PC-9 (cell line): ENCODE measurements around the gene CSNK1E. TPM values are rescaled to one million over a fixed set of nuclear protein-coding genes. Genes with fewer than 3 reads are reported as not detected.
A peak's percentile ranks its signal among the peaks of the same experiment; 100 is the strongest.
"Not testable (repeated sequence)": the region's sequence is repeated elsewhere in the genome, so short reads cannot be mapped to it uniquely, and the experiment has no call there.

Experiments
- Bru-seq: library from RNA; stranded (reverse); fragments of 400-500 nt; gene quantifications from one replicate; lab custom pipeline; 2021; lab: Mats Ljungman, UMichigan
- BruChase-seq, 2 experiments: library from RNA; stranded (reverse); fragments of 400-500 nt; gene quantifications; one replicate each; lab custom pipeline; 2021; lab: Mats Ljungman, UMichigan
- BruUV-seq: library from RNA; stranded (reverse); fragments of 400-500 nt; replicated peaks from 2 replicates; lab custom pipeline; 2021; lab: Mats Ljungman, UMichigan
- CTCF ChIA-PET: fragments of 300-600 bp; sonication (Branson Sonifier 250); formaldehyde crosslinking; loops from one replicate; lab custom pipeline; 2022; ENCODE audit warnings: antibody characterized with exemption; lab: Charles Lee
- POLR2A ChIA-PET: fragments of 300-600 bp; sonication (Branson Sonifier 250); formaldehyde crosslinking; loops from one replicate; lab custom pipeline; 2022; ENCODE audit warnings: antibody characterized with exemption; ENCODE audit not compliant: unreplicated experiment; lab: Charles Lee
- DNase-seq, 2 experiments: peaks; one replicate each; pipeline versions ENCODE4 v3.0.0 to v3.0.0-alpha.2; 2015 to 2022; ENCODE audit warnings: mixed read lengths in 1 of 2
- H2AFZ ChIP-seq: fragments of 200-600 bp; sonication (generic); 2 replicates; pipeline ENCODE4 v1.8.1; 2017; ENCODE audit warnings: antibody characterized with exemption
- H3F3A ChIP-seq: fragments of 200-600 bp; sonication (generic); 2 replicates; pipeline ENCODE4 v1.8.1; 2017; ENCODE audit warnings: antibody characterized with exemption, mild to moderate bottlenecking, low read depth; ENCODE audit not compliant: insufficient read depth
- H3K27ac ChIP-seq: fragments of 200-600 bp; sonication (generic); 2 replicates; pipeline ENCODE4 v1.6.1; 2016; ENCODE audit warnings: mixed run types
- H3K27me3 ChIP-seq: fragments of 200-600 bp; sonication (generic); 2 replicates; pipeline ENCODE4 v1.6.1; 2016; ENCODE audit warnings: low read depth, mixed run types; ENCODE audit not compliant: insufficient read depth
- H3K36me3 ChIP-seq: fragments of 200-600 bp; sonication (generic); 2 replicates; pipeline ENCODE4 v1.6.1; 2016; ENCODE audit warnings: low read depth, mixed run types
- H3K4me1 ChIP-seq: fragments of 200-600 bp; sonication (generic); replicated peaks from 2 replicates; pipeline ENCODE4 v1.6.1; 2016; ENCODE audit warnings: mixed run types; ENCODE audit not compliant: insufficient read depth
- H3K4me2 ChIP-seq: fragments of 200-600 bp; sonication (generic); 2 replicates; pipeline ENCODE4 v1.6.1; 2017; ENCODE audit warnings: mixed run types
- H3K4me3 ChIP-seq: fragments of 200-600 bp; sonication (generic); 2 replicates; pipeline ENCODE4 v1.6.1; 2016; ENCODE audit warnings: mixed run types
- H3K79me2 ChIP-seq: fragments of 200-600 bp; sonication (generic); 2 replicates; pipeline ENCODE4 v1.6.1; 2017; ENCODE audit warnings: low read depth, mixed run types
- H3K9me2 ChIP-seq: fragments of 200-600 bp; sonication (generic); 2 replicates; pipeline ENCODE4 v1.8.1; 2017; ENCODE audit warnings: mild to moderate bottlenecking; ENCODE audit not compliant: insufficient read depth
- H3K9me3 ChIP-seq: fragments of 200-600 bp; sonication (generic); 2 replicates; pipeline ENCODE4 v1.8.1; 2016; ENCODE audit warnings: low read depth; ENCODE audit not compliant: insufficient read depth
- H4K20me1 ChIP-seq: fragments of 200-600 bp; sonication (generic); 2 replicates; pipeline ENCODE4 v1.8.1; 2017; ENCODE audit not compliant: insufficient read depth
- EZH2 ChIP-seq: fragments of 200-600 bp; sonication (generic); IDR thresholded peaks from 2 replicates; pipeline ENCODE4 v1.8.0; 2017; ENCODE audit warnings: antibody characterized with exemption, low read depth
- intact Hi-C: fragments of 100-400 bp; cut with micrococcal nuclease; formaldehyde crosslinking; loops from one replicate; pipeline ENCODE4 v1.10.0; 2022; ENCODE audit not compliant: unreplicated experiment
- long read RNA-seq: library from polyadenylated mRNA; stranded (forward); transcript quantifications from one replicate; pipeline ENCODE4 v2.0.0, GENCODE V29; 2022
- total RNA-seq: library from RNA; stranded (reverse); gene quantifications from 2 replicates; pipeline ENCODE4 v1.2.3, GENCODE V29; 2021
- TF ChIP-seq, protein P1 (sequence below): fragments of 200-600 bp; sonication (generic); conservative IDR thresholded peaks from 2 replicates; pipeline ENCODE4 v1.6.1; 2017; ENCODE audit warnings: mixed run types, antibody characterized with exemption, mild to moderate bottlenecking, moderate library complexity

The CSNK1E gene
- 331 and 348 TPM in 2 replicates for total RNA-seq
- Bru-seq, nascent RNA: percentile 97 among the genes with signal in this experiment
- percentile 99 among the genes with signal in this experiment for BruChase-seq, experiment 1, labeled RNA remaining after a 2-hour chase
- percentile 100 among the genes with signal in this experiment for BruChase-seq, experiment 2, labeled RNA remaining after a 6-hour chase
- long read RNA-seq, transcript CSNK1E-203 (11 exons, 2,791 nt): major isoform, 86 of 240 reads
- long read RNA-seq, transcript CSNK1E-205 (8 exons, 2,127 nt): minor isoform, 7 of 240 reads
- long read RNA-seq, transcript CSNK1E-206 (8 exons, 1,631 nt): minor isoform, 28 of 240 reads
- long read RNA-seq, partial matches to known transcripts: 26 of 240 reads
- long read RNA-seq, other reads (novel, unspliced or antisense): 86 of 240 reads

DNA sequence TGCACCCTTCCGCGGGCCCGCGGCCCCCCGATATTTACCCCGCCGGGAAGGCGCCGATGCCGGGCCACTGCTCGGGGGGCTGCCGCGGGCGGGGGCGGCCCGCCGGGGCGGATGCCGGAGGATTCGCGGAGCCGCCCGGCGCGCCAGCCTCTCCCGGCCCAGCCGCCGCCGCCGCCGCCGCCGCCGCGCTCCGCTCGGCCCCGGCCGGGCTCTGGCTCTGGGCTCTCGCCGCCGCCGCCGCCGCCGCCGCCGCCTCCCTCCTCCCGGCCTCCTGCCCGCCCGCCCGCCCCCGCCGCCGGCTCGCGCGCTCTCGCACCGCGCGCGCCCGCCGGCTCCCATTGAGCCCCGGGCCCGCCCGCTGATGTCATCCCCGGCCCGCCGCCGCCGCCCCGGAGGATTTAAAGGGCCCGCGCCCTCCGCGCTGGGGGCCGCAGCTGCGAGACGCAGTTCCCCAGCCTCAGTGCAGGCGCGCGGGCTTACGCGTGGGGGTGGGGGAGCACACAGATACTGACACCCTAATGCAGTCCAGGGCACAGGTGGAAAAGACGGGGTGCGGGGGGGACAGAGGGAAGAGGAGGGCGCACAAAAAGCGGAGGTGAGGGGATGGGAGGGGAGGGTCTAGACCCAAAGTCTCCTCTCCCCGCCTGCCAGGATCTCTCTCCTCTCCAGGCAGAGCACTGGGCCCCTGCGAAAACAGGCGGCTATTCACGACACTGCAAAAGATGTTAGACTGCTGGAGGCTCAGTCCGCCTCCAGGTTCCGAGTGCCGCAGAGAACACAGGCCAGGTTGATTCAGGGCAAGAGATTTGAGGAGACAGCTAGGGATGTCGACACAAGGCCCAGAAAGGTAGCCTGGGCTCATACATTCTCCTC is at the start of gene CSNK1E:
CSNK1E (minus strand) TSS at position 312 of the 873 bp plus-strand sequence. CDS start 3,276 bp downstream, outside the sequence.
- no peak for TF ChIP-seq EZH2
- TF ChIP-seq, protein P1, sequence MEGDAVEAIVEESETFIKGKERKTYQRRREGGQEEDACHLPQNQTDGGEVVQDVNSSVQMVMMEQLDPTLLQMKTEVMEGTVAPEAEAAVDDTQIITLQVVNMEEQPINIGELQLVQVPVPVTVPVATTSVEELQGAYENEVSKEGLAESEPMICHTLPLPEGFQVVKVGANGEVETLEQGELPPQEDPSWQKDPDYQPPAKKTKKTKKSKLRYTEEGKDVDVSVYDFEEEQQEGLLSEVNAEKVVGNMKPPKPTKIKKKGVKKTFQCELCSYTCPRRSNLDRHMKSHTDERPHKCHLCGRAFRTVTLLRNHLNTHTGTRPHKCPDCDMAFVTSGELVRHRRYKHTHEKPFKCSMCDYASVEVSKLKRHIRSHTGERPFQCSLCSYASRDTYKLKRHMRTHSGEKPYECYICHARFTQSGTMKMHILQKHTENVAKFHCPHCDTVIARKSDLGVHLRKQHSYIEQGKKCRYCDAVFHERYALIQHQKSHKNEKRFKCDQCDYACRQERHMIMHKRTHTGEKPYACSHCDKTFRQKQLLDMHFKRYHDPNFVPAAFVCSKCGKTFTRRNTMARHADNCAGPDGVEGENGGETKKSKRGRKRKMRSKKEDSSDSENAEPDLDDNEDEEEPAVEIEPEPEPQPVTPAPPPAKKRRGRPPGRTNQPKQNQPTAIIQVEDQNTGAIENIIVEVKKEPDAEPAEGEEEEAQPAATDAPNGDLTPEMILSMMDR: no peak
- peak within 1 kb of the TSS; percentile 90 for H3K27ac ChIP-seq
- H3K27me3 ChIP-seq: no peaks in the 10 kb centered on the region
- H3F3A ChIP-seq: peaks cover 52% of the 10 kb centered on the region
- H2AFZ ChIP-seq: peak within 1 kb of the TSS; percentile 81
- peaks cover 45% of the 10 kb centered on the region for H3K4me1 ChIP-seq
- intact Hi-C loops: loop anchor here (2.0 to 10.0 kb wide), 2 partner anchors 189 to 387 kb away; partner anchors contain the start of genes DDX17, GTPBP1 and JOSD1
- H3K9me2 ChIP-seq: no peaks in the 10 kb centered on the region
- DNase-seq: peak; percentile 45 to 81
- 0 out of 2 replicates have a peak, but pooled peaks cover 14% of the 10 kb centered on the region for H3K36me3 ChIP-seq
- no peaks in the 10 kb centered on the region for H3K9me3 ChIP-seq
- H4K20me1 ChIP-seq: peaks cover 39% of the 10 kb centered on the region
- peak within 1 kb of the TSS; percentile 85 for H3K4me3 ChIP-seq
- BruUV-seq: no TSS peak
- CTCF ChIA-PET: interaction anchor here (1.3 kb wide), 1 partner anchor 27 kb away, joined by 8 read pairs; no protein-coding TSS in a partner anchor
- peaks cover 47% of the 10 kb centered on the region for H3K79me2 ChIP-seq
- peak within 1 kb of the TSS; percentile 90 for H3K4me2 ChIP-seq
- POLR2A ChIA-PET: interaction anchor here (0.5 to 0.7 kb wide), 6 partner anchors 18 to 253 kb away, joined by 3 to 8 read pairs (median 4); partner anchors contain the start of gene DMC1

DNA sequence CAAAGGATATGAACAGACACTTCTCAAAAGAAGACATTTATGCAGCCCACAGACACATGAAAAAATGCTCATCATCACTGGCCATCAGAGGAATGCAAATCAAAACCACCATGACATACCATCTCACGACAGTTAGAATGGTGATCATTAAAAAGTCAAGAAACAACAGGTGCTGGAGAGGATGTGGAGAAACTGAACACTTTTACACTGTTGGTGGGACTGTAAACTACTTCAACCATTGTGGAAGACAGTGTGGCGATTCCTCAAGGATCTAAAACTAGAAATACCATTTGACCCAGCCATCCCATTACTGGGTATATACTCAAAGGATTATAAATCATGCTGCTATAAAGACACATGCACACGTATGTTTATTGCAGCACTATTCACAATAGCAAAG is 48.6 kb upstream of the CSNK1E start:
- H3K9me2 ChIP-seq, H3K4me2 ChIP-seq, H3K4me1 ChIP-seq, H4K20me1 ChIP-seq, POLR2A ChIA-PET, H3F3A ChIP-seq, DNase-seq, intact Hi-C loops, BruUV-seq, H3K79me2 ChIP-seq, H3K27ac ChIP-seq, H3K4me3 ChIP-seq, H3K27me3 ChIP-seq, H3K9me3 ChIP-seq, H2AFZ ChIP-seq, H3K36me3 ChIP-seq, CTCF ChIA-PET: not testable (repeated sequence)

DNA sequence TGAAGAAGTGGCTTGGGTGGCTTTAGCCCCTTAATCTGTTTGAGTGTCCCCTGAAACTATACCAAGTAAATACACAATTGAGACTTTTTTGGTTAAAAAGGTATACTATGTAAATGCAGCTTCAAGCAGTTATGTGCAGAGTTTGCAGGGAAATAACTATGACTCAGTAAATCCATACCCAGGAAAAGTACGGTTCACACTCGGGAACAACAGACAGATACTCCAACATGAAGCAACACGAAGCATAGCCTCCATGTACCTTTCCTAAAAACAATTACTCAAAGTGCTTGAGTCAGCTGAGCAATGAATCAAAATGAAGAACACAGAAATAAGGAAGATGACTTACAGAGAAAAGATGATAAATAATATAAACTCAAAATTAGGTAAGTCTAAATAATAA is 47.9 kb upstream of the CSNK1E start:
- H2AFZ ChIP-seq, intact Hi-C loops, H3K9me3 ChIP-seq, DNase-seq, BruUV-seq, POLR2A ChIA-PET, H3K27ac ChIP-seq, H3K79me2 ChIP-seq, CTCF ChIA-PET, H3K9me2 ChIP-seq, H3K36me3 ChIP-seq, H4K20me1 ChIP-seq, H3K4me2 ChIP-seq, H3K27me3 ChIP-seq, H3K4me3 ChIP-seq: not testable (repeated sequence)
- H3K4me1 ChIP-seq: peaks cover 11% of the 10 kb centered on the region
- peaks cover 12% of the 10 kb centered on the region; the same call in 1 of the 2 replicates for H3F3A ChIP-seq

DNA sequence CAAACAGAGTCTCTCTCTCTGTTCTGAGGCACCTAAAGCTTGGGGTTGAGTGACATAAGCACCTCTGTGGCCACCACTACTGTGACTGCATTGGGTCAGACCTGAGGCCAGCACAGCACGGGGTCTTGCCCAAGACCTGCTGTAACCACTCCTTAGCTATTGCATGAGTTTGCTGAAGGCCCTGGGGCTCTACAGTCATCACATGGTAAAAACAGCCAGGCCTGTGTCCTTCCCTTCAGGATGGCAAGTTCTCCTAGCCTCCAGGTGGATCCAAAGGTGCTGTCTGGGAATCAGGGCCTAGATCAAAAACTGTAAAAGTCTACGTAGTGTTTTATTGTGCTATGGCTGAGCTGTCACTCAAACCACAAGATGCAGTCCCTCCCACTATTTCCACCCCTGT is 43.3 kb upstream of the CSNK1E start:
- peak overlapping the region; percentile 70 for H3K27ac ChIP-seq
- DNase-seq: peak in 1 of 2 experiments; percentile 68
- H4K20me1 ChIP-seq, POLR2A ChIA-PET, H3K79me2 ChIP-seq, H3K9me3 ChIP-seq, intact Hi-C loops, H3K9me2 ChIP-seq, BruUV-seq, CTCF ChIA-PET, H3K27me3 ChIP-seq, H3K36me3 ChIP-seq, H3K4me3 ChIP-seq, H2AFZ ChIP-seq: not testable (repeated sequence)
- peak overlapping the region; percentile 22; the same call in 1 of the 2 replicates for H3K4me2 ChIP-seq
- H3K4me1 ChIP-seq: peaks cover 16% of the 10 kb centered on the region
- peaks cover 12% of the 10 kb centered on the region; the same call in 1 of the 2 replicates for H3F3A ChIP-seq

DNA sequence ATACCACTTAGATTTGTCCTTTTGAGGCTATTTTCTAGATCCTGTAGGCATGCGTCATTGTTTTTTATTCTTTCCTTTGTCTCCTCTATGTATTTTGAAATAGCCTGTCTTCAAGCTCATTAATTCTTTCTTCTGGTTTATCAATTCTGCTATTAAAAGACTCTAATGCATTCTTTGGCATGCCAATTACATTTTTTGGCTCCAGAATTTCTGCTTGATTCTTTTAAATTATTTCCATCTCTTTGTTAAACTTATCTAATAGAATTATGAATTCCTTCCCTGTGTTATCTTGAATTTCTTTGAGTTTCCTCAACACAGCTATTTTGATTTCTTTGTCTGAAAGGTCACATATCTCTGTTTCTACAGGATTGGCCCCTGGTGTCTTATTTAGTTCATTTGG is 42.6 kb upstream of the CSNK1E start:
- H3K9me2 ChIP-seq, BruUV-seq, H3K4me3 ChIP-seq, CTCF ChIA-PET, H3K79me2 ChIP-seq, H3K27me3 ChIP-seq, POLR2A ChIA-PET, H3K9me3 ChIP-seq, H4K20me1 ChIP-seq, H2AFZ ChIP-seq, H3K36me3 ChIP-seq, intact Hi-C loops, DNase-seq: not testable (repeated sequence)
- Histone ChIP-seq H3F3A (peaks cover 12% of the 10 kb centered on the region; the same call in 1 of the 2 replicates), H3K4me1 (peaks cover 16% of the 10 kb centered on the region), H3K27ac (peak overlapping the region; percentile 70), H3K4me2 (0 out of 2 replicates have a peak overlapping the region, but pooled peaks have one; percentile 30)

DNA sequence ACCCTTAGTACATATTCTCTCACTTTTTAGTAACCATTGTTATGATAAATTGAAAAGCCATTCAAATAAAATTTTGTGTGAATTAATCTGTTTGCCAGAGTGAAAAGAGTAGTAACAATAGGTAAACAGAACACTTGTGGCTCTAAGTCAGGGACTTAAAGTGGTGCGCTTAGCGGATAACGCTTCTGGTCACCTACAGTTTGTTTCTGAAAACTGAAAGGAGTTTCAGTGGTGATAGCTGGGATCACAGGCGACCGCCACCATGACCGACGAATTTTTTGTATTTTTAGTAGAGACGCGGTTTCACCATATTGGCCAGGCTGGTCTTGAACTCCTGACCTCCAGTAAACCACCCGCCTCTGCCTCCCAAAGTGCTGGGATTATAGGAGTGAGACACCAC is 40.7 kb upstream of the CSNK1E start:
- BruUV-seq, H3K79me2 ChIP-seq, H3K9me2 ChIP-seq, H2AFZ ChIP-seq, POLR2A ChIA-PET, H3K27ac ChIP-seq, H3K27me3 ChIP-seq, H3K36me3 ChIP-seq, intact Hi-C loops, H3K4me2 ChIP-seq, CTCF ChIA-PET, H4K20me1 ChIP-seq, H3K9me3 ChIP-seq, DNase-seq, H3K4me3 ChIP-seq: not testable (repeated sequence)
- peaks cover 16% of the 10 kb centered on the region for H3K4me1 ChIP-seq
- peaks cover 26% of the 10 kb centered on the region; the same call in 1 of the 2 replicates for H3F3A ChIP-seq
